ENCODE measurements around the gene EGF. TPM values are rescaled to one million over a fixed set of nuclear protein-coding genes. Genes with fewer than 3 reads are reported as not detected.

The EGF gene
- total RNA-seq, 2 donors from 2014 or later = 14.6 to 33.7 TPM

- peaks cover 5% of the 10 kb centered on the region for H3K4me1 ChIP-seq (ENCODE audit: control insufficient read depth, insufficient read depth, low read length)
- WGBS, 2 experiments (ENCODE audit: insufficient coverage in 1 of 2, insufficient read length in 1 of 2) = 72 to 82% methylated on average over 4 of the region's 4 CpGs
- DNase-seq = no peak
- Mint-ChIP-seq H3K27me3 (ENCODE audit: insufficient read depth) (no peaks in the 10 kb centered on the region), H3K27ac (no peak overlapping the region), H3K4me1 (peaks cover 46% of the 10 kb centered on the region), H3K4me3 (peak overlapping the region; percentile 28), H3K36me3 (ENCODE audit: low read depth) (no peaks in the 10 kb centered on the region), H3K9me3 (no peaks in the 10 kb centered on the region)
- peak overlapping the region; percentile 81 for H3K4me3 ChIP-seq (ENCODE audit: low read length)
- no peaks in the 10 kb centered on the region for H3K36me3 ChIP-seq (ENCODE audit: control insufficient read depth, insufficient read depth, low read length)
- H3K9ac ChIP-seq (ENCODE audit: extremely low read depth, low read length, poor library complexity, severe bottlenecking) = no peak overlapping the region
- no peak overlapping the region for H3K27ac ChIP-seq (ENCODE audit: low read depth, low read length)
- H3K9me3 ChIP-seq (ENCODE audit: control insufficient read depth, low read length) = no peaks in the 10 kb centered on the region
- TF ChIP-seq CTCF (conservative IDR thresholded peaks at IDR 0.05) = no peak
- no peaks in the 10 kb centered on the region for H3K27me3 ChIP-seq (ENCODE audit: control insufficient read depth, insufficient read depth, low read length, poor library complexity, severe bottlenecking)
Observed at GRCh38 chr4:109916027-109916409, 3.3 kb downstream of the EGF start.

- no peak for TF ChIP-seq CTCF (conservative IDR thresholded peaks at IDR 0.05)
- Histone ChIP-seq H3K36me3 (ENCODE audit: control insufficient read depth, insufficient read depth, low read length) (peaks cover 9% of the 10 kb centered on the region), H3K4me3 (ENCODE audit: low read length) (no peak overlapping the region), H3K4me1 (ENCODE audit: control insufficient read depth, insufficient read depth, low read length) (no peaks in the 10 kb centered on the region), H3K9me3 (ENCODE audit: control insufficient read depth, low read length) (no peaks in the 10 kb centered on the region), H3K27me3 (ENCODE audit: control insufficient read depth, insufficient read depth, low read length, poor library complexity, severe bottlenecking) (no peaks in the 10 kb centered on the region), H3K27ac (ENCODE audit: low read depth, low read length) (peak overlapping the region; percentile 93), H3K9ac (ENCODE audit: extremely low read depth, low read length, poor library complexity, severe bottlenecking) (no peak overlapping the region)
- peaks cover 12% of the 10 kb centered on the region for H3K36me3 Mint-ChIP-seq (ENCODE audit: low read depth)
- no peak overlapping the region for H3K4me3 Mint-ChIP-seq
- peak; percentile 59 for DNase-seq
- peak overlapping the region; percentile 50 for H3K27ac Mint-ChIP-seq
- H3K9me3 Mint-ChIP-seq = no peaks in the 10 kb centered on the region
- WGBS, 2 experiments (ENCODE audit: insufficient coverage in 1 of 2, insufficient read length in 1 of 2) = no CpG with 5 or more reads among the region's 1 CpG
- peaks cover 5% of the 10 kb centered on the region for H3K4me1 Mint-ChIP-seq
- H3K27me3 Mint-ChIP-seq (ENCODE audit: insufficient read depth) = no peaks in the 10 kb centered on the region
Observed at GRCh38 chr4:109921384-109921808, 8.7 kb downstream of the EGF start.

GRCh38 chr4:109925396-109925795 is 12.7 kb downstream of the EGF start:
- TF ChIP-seq CTCF (conservative IDR thresholded peaks at IDR 0.05) = no peak
- peaks cover 22% of the 10 kb centered on the region for H3K4me1 Mint-ChIP-seq
- no peak overlapping the region for H3K9ac ChIP-seq (ENCODE audit: extremely low read depth, low read length, poor library complexity, severe bottlenecking)
- peaks cover 12% of the 10 kb centered on the region for H3K9me3 ChIP-seq (ENCODE audit: control insufficient read depth, low read length)
- H3K36me3 ChIP-seq (ENCODE audit: control insufficient read depth, insufficient read depth, low read length) = peaks cover 18% of the 10 kb centered on the region
- H3K36me3 Mint-ChIP-seq (ENCODE audit: low read depth) = peaks cover 12% of the 10 kb centered on the region
- 98% methylated on average over 2 of the region's 2 CpGs; no CpG with 5 or more reads in 1 of the 2 experiments for WGBS, 2 experiments (ENCODE audit: insufficient coverage in 1 of 2, insufficient read length in 1 of 2)
- no peak overlapping the region for H3K27ac Mint-ChIP-seq
- no peak overlapping the region for H3K27ac ChIP-seq (ENCODE audit: low read depth, low read length)
- H3K4me3 ChIP-seq (ENCODE audit: low read length) = no peak overlapping the region
- DNase-seq = no peak
- H3K9me3 Mint-ChIP-seq = peaks cover 5% of the 10 kb centered on the region
- H3K4me3 Mint-ChIP-seq = no peak overlapping the region
- H3K27me3 ChIP-seq (ENCODE audit: control insufficient read depth, insufficient read depth, low read length, poor library complexity, severe bottlenecking) = no peaks in the 10 kb centered on the region
- peaks cover 15% of the 10 kb centered on the region for H3K4me1 ChIP-seq (ENCODE audit: control insufficient read depth, insufficient read depth, low read length)
- H3K27me3 Mint-ChIP-seq (ENCODE audit: insufficient read depth) = no peaks in the 10 kb centered on the region

All from endodermal cell (in vitro differentiated cells).